HepG2 (cell line): ENCODE measurements around the gene ZNF318. TPM values are rescaled to one million over a fixed set of nuclear protein-coding genes. Genes with fewer than 3 reads are reported as not detected.
"Not testable (repeated sequence)": the region's sequence is repeated elsewhere in the genome, so short reads cannot be mapped to it uniquely, and the experiment has no call there.

Experiments
- ATAC-seq: fragments of 200-7000 bp; cut with Tn5 transposase; 3 replicates; pipeline ENCODE4 v1.9.1; 2020; ENCODE audit warnings: mild to moderate bottlenecking, moderate library complexity
- BruUV-seq: library from RNA; stranded (reverse); fragments of 400-500 nt; replicated peaks from 2 replicates; lab custom pipeline; 2021; lab: Mats Ljungman, UMichigan
- CTCF ChIA-PET: fragments of 300-600 bp; formaldehyde crosslinking; extraction: SDS; loops from one replicate; lab custom pipeline; 2021; ENCODE audit warnings: low total read pairs, inconsistent platforms, low intra/inter-chr PET ratio; lab: Yijun Ruan, JAX
- POLR2A ChIA-PET: fragments of 350-600 bp; sonication (Branson Sonifier 250); formaldehyde crosslinking; loops from one replicate; lab custom pipeline; 2020; ENCODE audit warnings: antibody characterized with exemption, inconsistent platforms; lab: Yijun Ruan, JAX
- DNase-seq: peaks from one replicate; pipeline ENCODE4 v3.0.0-alpha.2; 2015; ENCODE audit warnings: low spot score
- FAIRE-seq: peaks from 3 replicates; lab custom pipeline; 2011; peaks lifted over from hg19 to GRCh38; lab: Jason Lieb, UNC
- H2AFZ ChIP-seq: one replicate; pipeline ENCODE4 v1.6.1; 2011; ENCODE audit warnings: low read length, inconsistent platforms
- H3K27ac ChIP-seq: fragments of 300-600 bp; 3 replicates; pipeline ENCODE4 v1.8.0; 2011; ENCODE audit warnings: mixed run types, mild to moderate bottlenecking, mixed read lengths, low read length, inconsistent platforms; ENCODE audit not compliant: insufficient read depth; ENCODE audit errors: extremely low read length
- H3K27me3 ChIP-seq, 2 experiments: fragments of 200-600 bp in 1 of 2; 2 replicates in 1 of 2; 3 replicates in 1 of 2; pipeline versions ENCODE4 v1.6.0 to v1.8.0; 2011; ENCODE audit warnings: low read length in 2 of 2, mild to moderate bottlenecking in 2 of 2, moderate library complexity in 2 of 2, inconsistent platforms in 1 of 2; ENCODE audit not compliant: insufficient read depth in 2 of 2, control insufficient read depth in 1 of 2
- H3K36me3 ChIP-seq, 2 experiments: fragments of 200-600 bp in 1 of 2; replicated peaks in 1 of 2; 2 replicates in 1 of 2; 3 replicates in 1 of 2; pipeline versions ENCODE4 v1.5.1 to v1.8.0; 2011; ENCODE audit warnings: low read length in 2 of 2, inconsistent platforms in 1 of 2; ENCODE audit not compliant: insufficient read depth in 2 of 2, control insufficient read depth in 1 of 2
- H3K4me1 ChIP-seq: 2 replicates; pipeline ENCODE4 v1.5.1; 2012; ENCODE audit warnings: low read length, inconsistent platforms; ENCODE audit not compliant: insufficient read depth
- H3K4me2 ChIP-seq: 2 replicates; pipeline ENCODE4 v1.6.0; 2011; ENCODE audit warnings: low read depth, low read length, inconsistent platforms
- H3K4me3 ChIP-seq, 3 experiments: fragments of 200-600 bp in 1 of 3; sonication (generic), shearing (Covaris generic) in 1 of 3; replicated peaks in 1 of 3; 2 replicates each; pipeline ENCODE4 v1.5.1; 2011 to 2016; ENCODE audit warnings: low read length in 3 of 3, inconsistent platforms in 2 of 3, low read depth in 2 of 3, mild to moderate bottlenecking in 2 of 3, control low read depth in 1 of 3, mixed read lengths in 1 of 3; ENCODE audit not compliant: insufficient read depth in 1 of 3
- H3K79me2 ChIP-seq: one replicate; pipeline ENCODE4 v1.6.1; 2011; ENCODE audit warnings: low read length, inconsistent platforms; ENCODE audit not compliant: insufficient read depth
- H3K9ac ChIP-seq: 2 replicates; pipeline ENCODE4 v1.6.0; 2011; ENCODE audit warnings: mild to moderate bottlenecking, low read depth, low read length, inconsistent platforms; ENCODE audit not compliant: insufficient read depth
- H3K9me3 ChIP-seq: 2 replicates; pipeline ENCODE4 v1.5.1; 2012; ENCODE audit warnings: mild to moderate bottlenecking, low read length
- H4K20me1 ChIP-seq: 2 replicates; pipeline ENCODE4 v1.6.0; 2011; ENCODE audit warnings: inconsistent platforms, mild to moderate bottlenecking, low read length, moderate library complexity; ENCODE audit not compliant: insufficient read depth
- MAFF ChIP-seq: IDR thresholded peaks from 2 replicates; pipeline ENCODE4 v1.6.1; 2011; ENCODE audit warnings: low read depth, low read length, improper control_type of control experiment
- MAFK ChIP-seq, 2 experiments: IDR thresholded peaks in 1 of 2; conservative IDR thresholded peaks in 1 of 2; 2 replicates each; pipeline ENCODE4 v1.6.1; 2011; ENCODE audit warnings: improper control_type of control experiment in 2 of 2, low read length in 2 of 2
- ZNF7 ChIP-seq: IDR thresholded peaks from 2 replicates; pipeline ENCODE4 v1.6.1; 2016; ENCODE audit warnings: missing biosample characterization, missing genetic modification reagents
- WGBS: methylation state at CpG from one replicate; pipeline ENCODE4 v1.1.6; 2017; ENCODE audit warnings: low lambda C conversion rate; 5-methylcytosine and 5-hydroxymethylcytosine counted together
- in situ Hi-C: cut with HindIII; loops from 2 replicates; pipeline ENCODE4 v1.10.0; 2017; ENCODE audit warnings: low pct_unique_long_range_greater_than_20kb; ENCODE audit not compliant: extremely low pct_ligation_motif_present
- intact Hi-C: fragments of 100-400 bp; cut with micrococcal nuclease; formaldehyde crosslinking; loops from one replicate; pipeline ENCODE4 v1.10.0; 2022; ENCODE audit not compliant: unreplicated experiment
- polyA plus RNA-seq, 8 experiments: library from polyadenylated mRNA; depleted of rRNA in 3 of 8; stranded (reverse) in 7 of 8; unstranded in 1 of 8; fragments of >200 nt; fragmentation: Illumina TruSeq in 4 of 8; extraction: Trizol in 4 of 8; gene quantifications; 2 replicates each; pipeline versions ENCODE4 v1.2.1 to v1.2.3, GENCODE V29; 2011 to 2016; ENCODE audit warnings: low read depth in 4 of 8, missing spikeins in 1 of 8, mixed read lengths in 1 of 8; ENCODE audit not compliant: insufficient read depth in 1 of 8
- total RNA-seq, 5 experiments: library from RNA; depleted of rRNA; stranded (reverse); fragments of >200 nt; fragmentation: Illumina TruSeq; extraction: Trizol; gene quantifications; 2 replicates each; pipeline ENCODE4 v1.2.3, GENCODE V29; 2016; ENCODE audit warnings: low read depth in 1 of 5
- TF ChIP-seq, protein P1 (sequence below): sonication (generic); formaldehyde crosslinking; IDR thresholded peaks from 2 replicates; pipeline ENCODE4 v1.5.0; 2020; ENCODE audit warnings: mild to moderate bottlenecking, missing genetic modification reagents, borderline replicate concordance

The ZNF318 gene
- total and polyA plus RNA-seq, 2 of the 13 experiments (the other 11 are each of a cell fraction or from before 2014, with no cell fraction given) = 13.0 to 14.5 TPM

DNA sequence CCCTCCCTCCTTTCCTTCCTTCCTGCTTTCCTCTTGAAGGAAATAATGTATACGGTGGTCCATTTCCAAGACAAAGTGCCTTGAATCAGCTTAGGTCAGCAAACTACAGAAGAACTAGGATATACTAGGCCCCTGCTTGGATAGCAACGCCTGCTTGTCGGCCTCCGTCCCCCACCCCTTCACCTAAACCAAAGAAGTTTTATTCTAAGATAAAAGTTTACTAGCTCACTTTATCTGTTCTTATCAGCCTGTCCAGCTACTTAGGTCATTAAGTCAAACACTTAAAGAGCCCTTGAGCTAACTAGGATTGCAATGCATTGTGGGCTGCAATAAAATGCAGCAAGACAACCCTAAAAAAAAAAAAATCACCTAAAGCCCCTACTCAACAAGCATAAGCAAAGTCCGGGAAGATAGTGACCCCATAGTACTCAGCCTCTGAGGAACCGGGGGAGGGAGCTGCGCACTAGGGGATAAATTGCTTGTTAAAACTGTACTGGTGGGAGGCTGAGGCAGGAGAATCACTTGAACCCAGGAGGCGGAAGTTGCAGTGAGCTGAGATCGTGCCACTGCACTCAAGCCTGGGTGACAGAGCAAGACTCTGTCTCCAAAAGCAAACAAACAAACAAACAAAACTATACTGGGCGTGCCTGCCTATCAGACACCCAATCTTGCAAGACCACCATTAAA is 21.4 kb upstream of the ZNF318 start:
- WGBS = 56% methylated on average over 10 of the region's 10 CpGs
- POLR2A ChIA-PET, BruUV-seq, H3K9ac ChIP-seq, H3K9me3 ChIP-seq, H3K27ac ChIP-seq, ATAC-seq, CTCF ChIA-PET, H3K36me3 ChIP-seq, DNase-seq, H3K4me2 ChIP-seq, H2AFZ ChIP-seq, intact Hi-C loops, in situ Hi-C loops, H3K4me3 ChIP-seq, H3K79me2 ChIP-seq, H4K20me1 ChIP-seq, FAIRE-seq: not testable (repeated sequence)
- Histone ChIP-seq H3K4me1 (peaks cover 13% of the 10 kb centered on the region), H3K27me3 (peaks cover 4 to 51% of the 10 kb centered on the region in 2 experiments; a peak in 4 of 5 replicates)
- TF ChIP-seq MAFK (conservative IDR thresholded peaks at IDR 0.05 in 1 of 2, IDR thresholded peaks at IDR 0.05 in 1 of 2; ENCODE audit: low read length in 2 of 2) (peak; percentile 30 to 72; a peak in 2 of 4 replicates), MAFF (0 out of 2 replicates have a peak, but pooled peaks have one; percentile 28)

DNA sequence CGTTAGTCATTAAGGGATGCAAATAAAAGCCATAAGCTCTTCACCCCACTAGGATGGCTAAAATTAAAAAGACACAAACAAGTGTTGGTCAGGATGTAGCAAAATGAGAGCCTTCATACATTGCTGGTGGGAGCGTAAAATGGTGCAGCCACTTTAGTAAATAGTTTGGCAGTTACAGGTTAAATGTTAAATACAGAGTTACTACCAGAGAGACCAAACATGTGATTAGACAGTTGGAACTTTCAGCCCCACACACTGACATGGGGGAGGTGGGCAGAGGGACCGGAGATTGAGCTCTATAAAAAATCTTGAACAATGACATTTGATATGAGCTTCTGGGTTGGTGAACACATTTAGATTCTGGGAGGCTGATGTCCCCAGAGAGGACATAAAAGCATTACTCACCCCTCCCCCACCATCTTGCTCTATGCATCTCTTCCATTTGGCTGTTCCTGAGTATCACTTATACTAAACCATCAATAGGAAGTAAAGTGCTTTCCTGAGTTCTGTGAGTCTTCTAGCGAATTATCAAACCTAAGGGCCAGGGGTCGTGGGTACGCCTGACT is 20.4 kb upstream of the ZNF318 start:
- Histone ChIP-seq H3K27me3 (peaks cover 4 to 49% of the 10 kb centered on the region in 2 experiments; a peak in 4 of 5 replicates), H3K4me3 (no peak overlapping the region), H4K20me1 (no peaks in the 10 kb centered on the region), H2AFZ (no peak overlapping the region), H3K4me2 (no peak overlapping the region), H3K9ac (no peak overlapping the region), H3K9me3 (no peaks in the 10 kb centered on the region), H3K79me2 (no peaks in the 10 kb centered on the region), H3K27ac (no peak overlapping the region), H3K36me3 (no peaks in the 10 kb centered on the region), H3K4me1 (peaks cover 13% of the 10 kb centered on the region)
- no TSS peak for BruUV-seq
- intact Hi-C loops (loop anchor here (5.0 kb wide), 1 partner anchor 117 kb away; no protein-coding TSS in a partner anchor), in situ Hi-C loops (no loop called here)
- ATAC-seq (no peak), FAIRE-seq (no peak), DNase-seq (no peak)
- POLR2A ChIA-PET = no interaction called here
- 48% methylated on average over 6 of the region's 6 CpGs for WGBS
- peak; percentile 40; the same call in 1 of the 2 replicates for TF ChIP-seq ZNF7
- TF ChIP-seq, protein P1, sequence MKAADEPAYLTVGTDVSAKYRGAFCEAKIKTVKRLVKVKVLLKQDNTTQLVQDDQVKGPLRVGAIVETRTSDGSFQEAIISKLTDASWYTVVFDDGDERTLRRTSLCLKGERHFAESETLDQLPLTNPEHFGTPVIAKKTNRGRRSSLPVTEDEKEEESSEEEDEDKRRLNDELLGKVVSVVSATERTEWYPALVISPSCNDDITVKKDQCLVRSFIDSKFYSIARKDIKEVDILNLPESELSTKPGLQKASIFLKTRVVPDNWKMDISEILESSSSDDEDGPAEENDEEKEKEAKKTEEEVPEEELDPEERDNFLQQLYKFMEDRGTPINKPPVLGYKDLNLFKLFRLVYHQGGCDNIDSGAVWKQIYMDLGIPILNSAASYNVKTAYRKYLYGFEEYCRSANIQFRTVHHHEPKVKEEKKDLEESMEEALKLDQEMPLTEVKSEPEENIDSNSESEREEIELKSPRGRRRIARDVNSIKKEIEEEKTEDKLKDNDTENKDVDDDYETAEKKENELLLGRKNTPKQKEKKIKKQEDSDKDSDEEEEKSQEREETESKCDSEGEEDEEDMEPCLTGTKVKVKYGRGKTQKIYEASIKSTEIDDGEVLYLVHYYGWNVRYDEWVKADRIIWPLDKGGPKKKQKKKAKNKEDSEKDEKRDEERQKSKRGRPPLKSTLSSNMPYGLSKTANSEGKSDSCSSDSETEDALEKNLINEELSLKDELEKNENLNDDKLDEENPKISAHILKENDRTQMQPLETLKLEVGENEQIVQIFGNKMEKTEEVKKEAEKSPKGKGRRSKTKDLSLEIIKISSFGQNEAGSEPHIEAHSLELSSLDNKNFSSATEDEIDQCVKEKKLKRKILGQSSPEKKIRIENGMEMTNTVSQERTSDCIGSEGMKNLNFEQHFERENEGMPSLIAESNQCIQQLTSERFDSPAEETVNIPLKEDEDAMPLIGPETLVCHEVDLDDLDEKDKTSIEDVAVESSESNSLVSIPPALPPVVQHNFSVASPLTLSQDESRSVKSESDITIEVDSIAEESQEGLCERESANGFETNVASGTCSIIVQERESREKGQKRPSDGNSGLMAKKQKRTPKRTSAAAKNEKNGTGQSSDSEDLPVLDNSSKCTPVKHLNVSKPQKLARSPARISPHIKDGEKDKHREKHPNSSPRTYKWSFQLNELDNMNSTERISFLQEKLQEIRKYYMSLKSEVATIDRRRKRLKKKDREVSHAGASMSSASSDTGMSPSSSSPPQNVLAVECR (CRISPR knock-in tag) = no peak
- CTCF ChIA-PET = no interaction called here
